Fibroblast of mammary gland (primary cell): Measurements from ENCODE around the gene OPCML.

Experiments
- DNase-seq: peaks from one replicate; pipeline ENCODE4 v3.0.0-alpha.2; 2010; ENCODE audit warnings: low read depth
- H3K4me3 ChIP-seq: 2 replicates; pipeline ENCODE4 v1.5.1; 2011; ENCODE audit warnings: low read depth, mild to moderate bottlenecking, low read length, moderate library complexity; ENCODE audit not compliant: control insufficient read depth
- TF ChIP-seq, protein P1 (sequence below): conservative IDR thresholded peaks from 2 replicates; pipeline ENCODE4 v1.5.1; 2011; ENCODE audit warnings: low read depth, low read length, inconsistent platforms; ENCODE audit not compliant: control insufficient read depth, insufficient read depth

OPCML gene

DNA sequence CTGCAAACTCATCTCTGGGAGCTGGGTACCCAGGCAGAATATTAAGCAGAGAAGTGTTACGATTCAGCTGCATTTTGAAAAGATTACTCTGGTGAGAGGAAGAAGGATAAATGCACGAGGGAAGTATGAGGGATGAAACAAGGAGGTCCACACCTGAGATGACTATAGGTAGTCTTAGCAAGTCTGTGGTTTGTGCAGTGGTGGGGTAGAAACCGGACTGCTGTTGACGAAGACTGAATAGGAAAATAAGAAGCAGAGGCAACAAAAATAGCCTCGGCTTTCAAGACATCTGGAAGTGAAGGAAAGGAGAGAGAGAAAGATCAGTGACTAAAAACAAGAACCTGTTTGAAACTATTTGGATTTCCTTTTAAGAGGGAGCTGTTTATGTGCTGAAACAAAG lies 810.8 kb downstream of the OPCML start:
- TF ChIP-seq, protein P1, sequence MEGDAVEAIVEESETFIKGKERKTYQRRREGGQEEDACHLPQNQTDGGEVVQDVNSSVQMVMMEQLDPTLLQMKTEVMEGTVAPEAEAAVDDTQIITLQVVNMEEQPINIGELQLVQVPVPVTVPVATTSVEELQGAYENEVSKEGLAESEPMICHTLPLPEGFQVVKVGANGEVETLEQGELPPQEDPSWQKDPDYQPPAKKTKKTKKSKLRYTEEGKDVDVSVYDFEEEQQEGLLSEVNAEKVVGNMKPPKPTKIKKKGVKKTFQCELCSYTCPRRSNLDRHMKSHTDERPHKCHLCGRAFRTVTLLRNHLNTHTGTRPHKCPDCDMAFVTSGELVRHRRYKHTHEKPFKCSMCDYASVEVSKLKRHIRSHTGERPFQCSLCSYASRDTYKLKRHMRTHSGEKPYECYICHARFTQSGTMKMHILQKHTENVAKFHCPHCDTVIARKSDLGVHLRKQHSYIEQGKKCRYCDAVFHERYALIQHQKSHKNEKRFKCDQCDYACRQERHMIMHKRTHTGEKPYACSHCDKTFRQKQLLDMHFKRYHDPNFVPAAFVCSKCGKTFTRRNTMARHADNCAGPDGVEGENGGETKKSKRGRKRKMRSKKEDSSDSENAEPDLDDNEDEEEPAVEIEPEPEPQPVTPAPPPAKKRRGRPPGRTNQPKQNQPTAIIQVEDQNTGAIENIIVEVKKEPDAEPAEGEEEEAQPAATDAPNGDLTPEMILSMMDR, result no peak
- no peak overlapping the region for H3K4me3 ChIP-seq
- DNase-seq, result no peak

DNA sequence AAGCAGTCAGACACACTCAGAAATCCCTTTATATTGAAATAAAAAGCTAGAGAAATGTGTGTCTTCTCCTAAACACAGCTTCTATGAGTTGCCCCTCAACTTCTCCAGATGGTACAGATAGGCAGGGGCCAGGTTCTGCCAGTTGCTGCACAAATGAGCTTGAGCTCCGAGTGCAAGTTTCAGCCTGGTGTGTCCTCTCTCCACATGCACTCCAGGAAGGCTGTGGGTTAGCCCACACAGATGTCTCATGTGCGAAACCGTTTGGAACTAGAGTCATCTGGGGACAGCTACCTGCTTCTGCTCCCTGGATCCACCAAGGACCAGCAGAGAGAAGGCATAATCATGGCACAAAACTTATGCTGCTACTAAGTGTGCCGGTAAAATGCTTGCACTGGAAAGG lies 812.6 kb downstream of the OPCML start:
- no peak overlapping the region for H3K4me3 ChIP-seq
- TF ChIP-seq, protein P1, result no peak
- DNase-seq, result no peak

DNA sequence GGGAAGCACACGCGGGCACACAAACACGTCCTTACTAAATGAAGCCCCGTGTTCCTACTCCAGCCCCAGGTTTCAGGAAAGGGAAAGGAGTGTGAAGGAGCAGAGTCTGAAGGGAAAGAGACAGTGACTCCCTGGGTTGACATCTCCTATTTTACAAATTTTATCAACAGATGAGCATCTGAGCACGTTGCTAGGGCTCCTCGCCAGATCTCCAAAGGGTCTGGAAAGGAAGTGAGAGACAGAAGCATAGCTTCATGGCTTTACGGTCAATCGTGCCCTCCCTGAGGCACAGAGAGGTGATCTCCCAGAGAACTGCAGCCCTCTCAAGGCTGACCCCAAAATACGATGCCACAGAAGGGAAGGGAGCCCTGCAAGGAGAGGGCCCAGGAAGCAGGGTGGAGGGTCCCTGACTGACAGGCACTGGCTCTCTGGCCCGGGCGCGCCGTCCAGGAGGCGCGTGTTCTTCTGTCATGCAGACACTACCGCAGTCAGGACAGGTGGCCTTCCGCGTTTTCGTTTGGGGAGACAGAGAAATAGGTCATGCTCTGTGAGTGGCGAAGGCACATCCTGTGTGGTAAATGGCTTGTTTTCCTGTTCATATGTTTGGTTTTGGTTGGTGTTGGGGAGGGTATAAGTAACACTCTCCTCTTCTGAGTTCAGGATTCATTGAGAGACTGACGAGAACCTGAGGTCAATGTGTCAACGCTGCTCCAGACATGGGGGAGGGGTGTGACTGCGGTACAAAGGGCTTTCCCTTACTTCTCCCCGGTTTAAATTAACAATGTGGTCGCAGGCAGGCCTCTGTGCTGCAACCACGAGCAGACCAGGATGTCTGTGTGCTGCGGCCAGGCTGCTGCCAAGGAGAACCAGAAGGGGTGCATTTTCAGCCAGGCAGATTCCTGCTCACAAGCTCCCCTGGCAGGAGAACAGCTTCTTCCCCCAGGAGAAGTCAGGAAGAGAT lies 813.3 kb downstream of the OPCML start:
- no peak for DNase-seq
- TF ChIP-seq, protein P1, result no peak
- no peak overlapping the region for H3K4me3 ChIP-seq

DNA sequence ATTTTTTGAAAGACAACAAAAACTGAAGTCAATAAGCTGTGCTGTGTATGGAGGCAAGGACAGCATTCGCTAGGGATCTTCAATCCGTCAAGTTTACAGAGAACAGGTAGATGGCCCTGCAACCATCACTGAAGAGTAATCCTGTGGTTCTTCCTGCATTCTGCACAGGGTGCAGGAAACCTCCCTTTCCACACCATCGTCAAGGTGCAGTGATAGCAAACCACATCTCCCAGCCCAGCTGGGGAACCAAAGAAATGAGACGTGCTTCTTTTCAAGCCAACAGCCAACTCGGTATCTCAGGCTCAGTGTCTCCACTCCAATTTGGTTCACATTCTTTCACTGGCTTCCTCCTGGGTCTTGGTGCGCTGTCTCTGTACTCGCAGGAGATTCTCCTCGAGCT lies 814.5 kb downstream of the OPCML start:
- H3K4me3 ChIP-seq, result no peak overlapping the region
- no peak for DNase-seq
- TF ChIP-seq, protein P1, result no peak

DNA sequence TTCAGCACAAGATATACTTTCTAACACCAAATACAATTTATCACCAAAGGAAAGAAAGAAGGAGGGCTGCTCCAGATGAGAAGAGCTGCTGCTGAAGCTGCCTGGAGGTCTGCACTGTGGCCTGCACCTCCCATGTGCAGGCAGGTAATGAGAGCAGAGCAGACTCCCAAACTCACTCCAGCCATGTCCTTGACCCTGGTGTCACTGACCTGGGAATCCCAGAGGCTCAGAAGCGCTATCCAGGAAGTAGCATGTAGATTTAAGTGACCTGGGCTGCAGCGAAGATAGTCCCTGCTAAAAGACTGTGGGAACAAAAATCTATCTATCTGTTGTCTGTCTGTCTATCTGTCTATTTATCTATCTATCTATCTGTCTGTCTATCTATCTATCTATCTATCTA lies 816.3 kb downstream of the OPCML start:
- TF ChIP-seq, protein P1, result no peak
- no peak overlapping the region for H3K4me3 ChIP-seq
- DNase-seq, result no peak

DNA sequence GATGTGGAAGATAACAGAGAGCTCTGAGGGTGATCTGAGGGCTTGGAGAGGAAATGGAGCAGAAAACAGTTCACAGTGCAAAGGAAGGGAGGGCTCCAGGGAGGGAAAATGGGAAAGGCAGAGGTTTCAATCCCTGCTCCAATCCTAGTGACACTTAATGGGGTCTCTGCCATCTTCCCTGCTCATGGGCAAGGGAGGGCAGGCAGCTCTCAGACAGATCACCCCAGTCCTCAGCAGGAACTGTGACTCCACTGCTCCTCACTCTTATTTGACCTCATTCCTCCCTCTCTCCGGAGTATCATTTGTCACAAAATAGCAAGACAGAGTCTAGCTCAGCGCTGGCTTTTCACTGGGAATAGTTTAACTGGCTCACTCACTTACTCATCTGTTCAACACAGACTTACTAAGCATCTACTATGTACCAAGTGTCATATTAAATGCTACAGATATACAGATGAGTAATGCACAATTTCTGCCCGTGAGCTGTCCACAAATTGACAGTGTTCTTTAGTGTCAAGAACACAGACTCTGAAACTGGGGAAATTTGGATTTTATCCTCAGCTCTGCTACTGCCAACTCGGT lies 817.4 kb downstream of the OPCML start:
- no peak overlapping the region for H3K4me3 ChIP-seq
- TF ChIP-seq, protein P1, result no peak
- no peak for DNase-seq
